ENCODE measurements around the gene CMKLR1.

Gene CMKLR1, protein sequence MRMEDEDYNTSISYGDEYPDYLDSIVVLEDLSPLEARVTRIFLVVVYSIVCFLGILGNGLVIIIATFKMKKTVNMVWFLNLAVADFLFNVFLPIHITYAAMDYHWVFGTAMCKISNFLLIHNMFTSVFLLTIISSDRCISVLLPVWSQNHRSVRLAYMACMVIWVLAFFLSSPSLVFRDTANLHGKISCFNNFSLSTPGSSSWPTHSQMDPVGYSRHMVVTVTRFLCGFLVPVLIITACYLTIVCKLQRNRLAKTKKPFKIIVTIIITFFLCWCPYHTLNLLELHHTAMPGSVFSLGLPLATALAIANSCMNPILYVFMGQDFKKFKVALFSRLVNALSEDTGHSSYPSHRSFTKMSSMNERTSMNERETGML

GRCh38 chr12:108338915-108339657, at the start of gene CMKLR1:
TSS of gene CMKLR1 (minus strand) at chr12:108339311. CDS start at chr12:108293591, 45,720 bp downstream.
- no peak for DNase-seq (ENCODE audit: low spot score)

GRCh38 chr12:108387771-108388170, 48.7 kb upstream of the CMKLR1 start:
- DNase-seq (ENCODE audit: low spot score), result no peak

GRCh38 chr12:108386709-108387360, 47.7 kb upstream of the CMKLR1 start:
- DNase-seq (ENCODE audit: low spot score), result no peak

DNA sequence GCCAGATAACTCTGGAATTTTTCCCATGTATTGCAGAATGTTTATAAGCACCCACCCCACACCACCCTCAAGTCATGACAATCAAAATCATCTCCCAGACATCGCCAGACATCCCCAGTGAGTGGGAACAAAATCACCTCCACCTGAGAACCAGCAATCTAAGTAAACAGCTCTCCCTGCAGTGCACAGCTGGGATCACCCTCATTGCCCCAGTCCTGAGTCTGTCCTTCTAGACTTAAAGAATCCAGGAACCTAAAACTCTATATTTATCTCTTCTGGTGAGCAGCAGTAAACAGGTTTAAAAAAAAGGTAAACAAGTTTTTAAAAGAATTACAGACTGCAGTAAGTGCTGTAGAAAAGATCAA, 43.3 kb upstream of the CMKLR1 start:
- DNase-seq (ENCODE audit: low spot score), result no peak

GRCh38 chr12:108381787-108382436, 42.8 kb upstream of the CMKLR1 start:
- no peak for DNase-seq (ENCODE audit: low spot score)

DNA sequence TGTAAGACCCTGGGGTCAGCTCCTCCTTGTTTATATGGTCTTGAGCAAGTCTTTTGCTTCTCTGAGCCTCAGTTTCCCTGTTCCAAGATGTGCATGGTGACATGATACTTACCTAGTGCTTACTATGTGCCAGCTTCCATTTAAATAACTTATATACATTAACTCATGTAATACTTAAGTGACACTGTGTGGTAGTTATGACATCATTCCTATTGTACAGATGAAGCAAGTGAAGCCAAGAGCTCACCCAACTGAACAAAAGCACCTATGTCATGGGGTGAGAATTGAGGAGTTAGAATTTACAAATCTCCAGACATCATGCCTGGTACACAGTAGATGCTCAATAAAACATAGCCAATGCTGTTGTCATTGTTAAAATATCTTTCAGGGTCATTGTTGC, 41.3 kb upstream of the CMKLR1 start:
- no peak for DNase-seq (ENCODE audit: low spot score)

GRCh38 chr12:108379823-108380222, 40.7 kb upstream of the CMKLR1 start:
- no peak for DNase-seq (ENCODE audit: low spot score)

DNA sequence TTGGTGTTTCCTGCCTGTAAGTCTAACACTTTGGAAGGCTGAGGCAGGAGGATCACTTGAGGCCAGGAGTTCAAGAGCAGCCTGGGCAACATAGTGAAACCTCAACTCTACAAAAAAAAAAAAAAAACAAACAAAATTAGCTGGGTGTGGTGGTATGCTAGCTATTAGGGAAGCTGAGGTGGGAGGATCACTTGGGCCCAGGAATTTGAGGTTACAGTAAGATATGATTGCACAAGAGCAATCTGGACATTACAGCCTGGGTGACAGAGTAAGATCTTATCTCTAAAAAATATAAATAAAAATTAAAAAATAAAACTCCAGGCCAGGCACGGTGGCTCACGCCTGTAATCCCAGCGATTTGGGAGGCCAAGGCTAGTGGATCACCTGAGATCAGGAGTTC, 39.8 kb upstream of the CMKLR1 start:
- DNase-seq (ENCODE audit: low spot score), result no peak

GRCh38 chr12:108377260-108377659, 38.1 kb upstream of the CMKLR1 start:
- DNase-seq (ENCODE audit: low spot score), result no peak

GRCh38 chr12:108375986-108376663, 37.0 kb upstream of the CMKLR1 start:
- no peak for DNase-seq (ENCODE audit: low spot score)

DNA sequence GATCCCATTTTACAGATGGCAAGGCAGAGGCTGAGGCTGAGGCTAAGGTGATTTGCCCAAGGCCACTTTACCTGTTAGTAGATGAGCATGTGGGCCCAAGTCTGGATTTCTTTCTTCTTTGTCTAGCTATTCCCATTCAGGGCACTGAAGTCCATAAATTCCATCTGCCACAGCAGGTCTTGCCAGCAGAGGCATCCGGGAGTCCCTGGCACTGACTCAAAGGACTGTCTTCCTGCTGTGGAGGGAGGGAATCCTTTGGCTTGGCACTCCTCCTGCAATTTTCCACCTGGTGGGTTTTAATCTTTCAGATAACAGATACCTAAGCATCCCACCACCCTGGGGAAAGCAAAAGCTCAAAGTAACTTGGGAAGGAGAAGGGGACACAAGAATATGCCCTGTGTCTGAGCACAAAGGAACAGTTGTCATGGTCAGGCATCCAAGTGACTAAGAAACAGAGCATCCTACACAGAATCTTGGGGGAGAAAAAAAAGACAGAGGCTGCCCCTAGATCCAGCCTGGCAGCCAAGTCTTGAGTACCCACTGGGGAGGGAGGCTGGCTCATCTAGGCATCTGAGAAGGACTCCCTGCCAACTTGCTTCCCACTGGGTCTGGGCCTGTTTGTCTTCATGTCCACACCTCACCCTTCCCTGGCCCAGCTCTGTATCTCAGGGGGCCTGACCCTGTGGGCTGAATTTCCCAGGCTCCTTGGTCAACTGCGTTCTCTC, 35.6 kb upstream of the CMKLR1 start:
- no peak for DNase-seq (ENCODE audit: low spot score)

DNA sequence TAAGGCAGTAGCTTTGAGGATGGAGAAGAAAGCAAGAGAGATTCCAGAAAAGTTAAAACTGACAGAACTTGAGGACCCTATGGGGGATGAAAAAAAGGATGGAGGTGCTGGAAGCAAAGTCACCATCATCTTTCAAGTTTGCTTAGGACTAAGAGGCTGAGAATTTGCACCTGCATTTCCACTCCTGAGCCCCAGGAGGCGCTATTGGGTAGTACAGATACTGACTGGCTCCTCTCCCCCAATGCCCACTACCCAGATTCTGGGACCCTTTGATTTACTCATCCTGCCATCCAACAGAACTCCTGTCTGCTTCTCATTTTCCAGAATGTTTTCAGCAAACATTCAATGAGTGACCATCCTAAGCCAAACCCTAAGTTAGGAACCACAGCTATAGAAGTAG, 34.0 kb upstream of the CMKLR1 start:
- DNase-seq (ENCODE audit: low spot score), result no peak

- DNase-seq (ENCODE audit: low spot score), result no peak
These were observed 32.8 kb upstream of the CMKLR1 start for GRCh38 chr12:108371801-108372344.

DNA sequence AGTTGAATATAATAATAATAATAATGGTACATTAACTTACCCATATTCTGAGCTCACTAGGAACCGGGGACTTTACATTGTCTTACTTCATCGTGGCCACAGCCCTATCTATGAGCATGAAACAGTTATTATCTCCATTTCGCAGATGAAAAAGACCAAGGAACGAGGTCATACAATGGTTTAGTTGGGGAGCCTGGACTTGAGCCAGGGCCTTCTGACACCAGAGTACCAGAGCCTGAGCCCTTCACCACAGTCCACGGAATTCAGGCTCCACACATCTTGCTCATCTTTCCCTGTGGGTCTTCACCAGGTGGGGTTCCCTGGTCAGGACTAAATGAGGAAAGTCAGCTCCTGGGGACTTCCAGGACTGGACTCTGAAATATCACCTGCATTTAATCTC, 31.3 kb upstream of the CMKLR1 start:
- no peak for DNase-seq (ENCODE audit: low spot score)

GRCh38 chr12:108369736-108370396, 30.8 kb upstream of the CMKLR1 start:
- no peak for DNase-seq (ENCODE audit: low spot score)

GRCh38 chr12:108368089-108368488, 29.0 kb upstream of the CMKLR1 start:
- no peak for DNase-seq (ENCODE audit: low spot score)

DNA sequence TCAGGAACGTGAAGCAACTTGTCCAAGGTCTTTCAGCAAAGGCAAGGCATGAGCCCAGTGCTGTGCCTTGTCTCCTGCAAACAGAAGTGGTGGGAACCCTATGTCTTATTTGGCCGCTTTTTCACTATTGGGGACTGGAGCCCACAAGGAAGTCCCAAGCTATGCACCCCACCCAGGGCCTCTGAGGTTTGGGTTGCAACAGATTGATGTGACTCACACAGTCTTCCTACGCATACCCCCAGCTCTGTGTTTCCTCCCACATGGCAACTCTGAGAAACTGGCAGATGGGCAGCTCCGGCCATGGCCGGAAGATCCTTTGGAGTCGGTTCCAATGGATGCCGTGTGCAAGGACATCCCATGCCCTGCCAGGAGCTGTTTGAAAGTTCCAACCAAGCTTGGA, 28.3 kb upstream of the CMKLR1 start:
- no peak for DNase-seq (ENCODE audit: low spot score)

DNA sequence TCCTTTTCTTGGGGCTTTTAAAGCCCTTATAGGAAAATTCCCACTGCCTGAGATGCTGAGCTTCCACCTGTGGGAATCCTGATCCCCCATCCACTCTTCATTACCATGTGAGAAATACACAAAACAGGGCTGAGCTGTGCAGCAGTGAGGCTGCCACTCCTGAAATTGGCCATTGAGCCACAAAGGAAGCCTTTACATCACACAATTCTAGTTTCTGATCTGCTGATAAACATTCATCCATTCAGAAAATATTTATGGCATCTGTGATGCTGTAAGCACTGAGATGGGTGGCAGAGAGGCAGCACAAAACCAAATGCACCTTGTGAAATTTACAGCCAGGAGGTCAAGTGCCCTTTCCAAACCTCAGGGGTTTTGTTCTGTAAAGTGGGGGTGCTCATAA, 26.2 kb upstream of the CMKLR1 start:
- DNase-seq (ENCODE audit: low spot score), result no peak

DNA sequence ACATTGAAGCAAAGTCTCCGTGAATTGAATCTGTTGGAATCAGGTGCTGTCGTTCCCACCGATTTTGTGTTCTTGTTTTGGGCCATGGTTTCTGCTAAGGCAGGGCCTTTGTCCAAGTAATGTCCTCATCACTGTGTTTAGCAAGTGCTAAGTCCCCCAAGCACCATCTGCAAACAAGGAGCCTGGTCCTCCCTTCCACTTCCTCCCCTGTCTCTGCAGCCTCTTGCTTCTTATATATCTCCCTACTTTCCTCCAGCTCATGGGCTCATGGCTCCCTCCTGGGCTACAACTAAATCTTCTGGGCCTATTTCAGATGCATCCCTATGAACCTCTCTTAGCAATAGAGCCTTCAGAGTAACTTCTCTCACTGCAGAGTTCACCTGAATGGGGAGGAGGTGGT, 25.8 kb upstream of the CMKLR1 start:
- DNase-seq (ENCODE audit: low spot score), result no peak

- no peak for DNase-seq (ENCODE audit: low spot score)
These were observed 24.5 kb upstream of the CMKLR1 start for GRCh38 chr12:108363565-108363964.

Data from putamen (tissue), 1 donor.